Measurements from ENCODE around the gene KCTD4. TPM values are rescaled to one million over a fixed set of nuclear protein-coding genes. Genes with fewer than 3 reads are reported as not detected.

The KCTD4 gene
- polyA plus RNA-seq, 1 donor from 2014 or later = 1.2 TPM

DNA sequence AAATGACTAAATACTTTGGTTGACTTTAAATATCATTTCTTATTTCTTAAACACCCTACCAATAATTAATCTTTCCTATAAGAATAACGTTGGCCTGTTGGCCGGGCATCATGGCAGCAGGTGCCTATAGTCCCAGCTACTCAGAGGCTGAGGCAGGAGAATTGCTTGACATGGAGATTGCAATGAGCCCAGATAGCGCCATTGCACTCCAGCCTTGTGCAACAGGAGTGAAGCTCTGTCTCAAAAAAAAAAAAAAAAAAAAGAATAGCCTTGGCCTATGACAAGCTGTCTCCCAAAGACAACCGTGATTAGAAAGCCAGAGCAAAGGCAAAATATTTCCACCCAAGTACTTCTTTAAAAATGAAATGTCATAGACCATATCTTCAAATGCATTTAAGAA is 24.5 kb upstream of the KCTD4 start:
- no peaks in the 10 kb centered on the region for H3K79me2 ChIP-seq (replicated peaks; ENCODE audit: insufficient read depth, low read length)
- H3K4me2 ChIP-seq (ENCODE audit: low read length) = no peak overlapping the region
- no peak overlapping the region for H3K4me3 ChIP-seq (ENCODE audit: low read length)
- H2AFZ ChIP-seq (ENCODE audit: low read depth, low read length) = no peak overlapping the region
- no peaks in the 10 kb centered on the region for H4K20me1 ChIP-seq (ENCODE audit: insufficient read depth)
- no peak overlapping the region for H3K27ac ChIP-seq (ENCODE audit: low read length)
- H3K36me3 ChIP-seq (ENCODE audit: insufficient read depth, low read length) = no peaks in the 10 kb centered on the region
- TF ChIP-seq EZH2 (IDR thresholded peaks at IDR 0.05; ENCODE audit: borderline replicate concordance, insufficient read depth, low read length, poor library complexity, severe bottlenecking) (no peak), EP300 (conservative IDR thresholded peaks at IDR 0.05; ENCODE audit: poor library complexity, severe bottlenecking) (no peak), TAF1 (IDR thresholded peaks at IDR 0.05; ENCODE audit: low read depth) (no peak), SMC3 (conservative IDR thresholded peaks at IDR 0.05; ENCODE audit: poor library complexity) (no peak)
- TF ChIP-seq, protein P1, sequence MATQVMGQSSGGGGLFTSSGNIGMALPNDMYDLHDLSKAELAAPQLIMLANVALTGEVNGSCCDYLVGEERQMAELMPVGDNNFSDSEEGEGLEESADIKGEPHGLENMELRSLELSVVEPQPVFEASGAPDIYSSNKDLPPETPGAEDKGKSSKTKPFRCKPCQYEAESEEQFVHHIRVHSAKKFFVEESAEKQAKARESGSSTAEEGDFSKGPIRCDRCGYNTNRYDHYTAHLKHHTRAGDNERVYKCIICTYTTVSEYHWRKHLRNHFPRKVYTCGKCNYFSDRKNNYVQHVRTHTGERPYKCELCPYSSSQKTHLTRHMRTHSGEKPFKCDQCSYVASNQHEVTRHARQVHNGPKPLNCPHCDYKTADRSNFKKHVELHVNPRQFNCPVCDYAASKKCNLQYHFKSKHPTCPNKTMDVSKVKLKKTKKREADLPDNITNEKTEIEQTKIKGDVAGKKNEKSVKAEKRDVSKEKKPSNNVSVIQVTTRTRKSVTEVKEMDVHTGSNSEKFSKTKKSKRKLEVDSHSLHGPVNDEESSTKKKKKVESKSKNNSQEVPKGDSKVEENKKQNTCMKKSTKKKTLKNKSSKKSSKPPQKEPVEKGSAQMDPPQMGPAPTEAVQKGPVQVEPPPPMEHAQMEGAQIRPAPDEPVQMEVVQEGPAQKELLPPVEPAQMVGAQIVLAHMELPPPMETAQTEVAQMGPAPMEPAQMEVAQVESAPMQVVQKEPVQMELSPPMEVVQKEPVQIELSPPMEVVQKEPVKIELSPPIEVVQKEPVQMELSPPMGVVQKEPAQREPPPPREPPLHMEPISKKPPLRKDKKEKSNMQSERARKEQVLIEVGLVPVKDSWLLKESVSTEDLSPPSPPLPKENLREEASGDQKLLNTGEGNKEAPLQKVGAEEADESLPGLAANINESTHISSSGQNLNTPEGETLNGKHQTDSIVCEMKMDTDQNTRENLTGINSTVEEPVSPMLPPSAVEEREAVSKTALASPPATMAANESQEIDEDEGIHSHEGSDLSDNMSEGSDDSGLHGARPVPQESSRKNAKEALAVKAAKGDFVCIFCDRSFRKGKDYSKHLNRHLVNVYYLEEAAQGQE (IDR thresholded peaks at IDR 0.05; ENCODE audit: borderline replicate concordance) = no peak
- TF ChIP-seq, protein P2, sequence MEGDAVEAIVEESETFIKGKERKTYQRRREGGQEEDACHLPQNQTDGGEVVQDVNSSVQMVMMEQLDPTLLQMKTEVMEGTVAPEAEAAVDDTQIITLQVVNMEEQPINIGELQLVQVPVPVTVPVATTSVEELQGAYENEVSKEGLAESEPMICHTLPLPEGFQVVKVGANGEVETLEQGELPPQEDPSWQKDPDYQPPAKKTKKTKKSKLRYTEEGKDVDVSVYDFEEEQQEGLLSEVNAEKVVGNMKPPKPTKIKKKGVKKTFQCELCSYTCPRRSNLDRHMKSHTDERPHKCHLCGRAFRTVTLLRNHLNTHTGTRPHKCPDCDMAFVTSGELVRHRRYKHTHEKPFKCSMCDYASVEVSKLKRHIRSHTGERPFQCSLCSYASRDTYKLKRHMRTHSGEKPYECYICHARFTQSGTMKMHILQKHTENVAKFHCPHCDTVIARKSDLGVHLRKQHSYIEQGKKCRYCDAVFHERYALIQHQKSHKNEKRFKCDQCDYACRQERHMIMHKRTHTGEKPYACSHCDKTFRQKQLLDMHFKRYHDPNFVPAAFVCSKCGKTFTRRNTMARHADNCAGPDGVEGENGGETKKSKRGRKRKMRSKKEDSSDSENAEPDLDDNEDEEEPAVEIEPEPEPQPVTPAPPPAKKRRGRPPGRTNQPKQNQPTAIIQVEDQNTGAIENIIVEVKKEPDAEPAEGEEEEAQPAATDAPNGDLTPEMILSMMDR (IDR thresholded peaks at IDR 0.05; ENCODE audit: poor library complexity, severe bottlenecking) = no peak
- no peaks in the 10 kb centered on the region for H3K9me2 ChIP-seq (ENCODE audit: insufficient read depth, low read length)
- no peak overlapping the region for H3K9ac ChIP-seq (ENCODE audit: low read length)
- no peaks in the 10 kb centered on the region for H3K9me3 ChIP-seq (ENCODE audit: low read length)
- no peaks in the 10 kb centered on the region for H3F3A ChIP-seq (ENCODE audit: insufficient read depth, low read length, poor library complexity, severe bottlenecking)
- H3K27me3 ChIP-seq (ENCODE audit: insufficient read depth, low read depth, low read length) = no peaks in the 10 kb centered on the region

DNA sequence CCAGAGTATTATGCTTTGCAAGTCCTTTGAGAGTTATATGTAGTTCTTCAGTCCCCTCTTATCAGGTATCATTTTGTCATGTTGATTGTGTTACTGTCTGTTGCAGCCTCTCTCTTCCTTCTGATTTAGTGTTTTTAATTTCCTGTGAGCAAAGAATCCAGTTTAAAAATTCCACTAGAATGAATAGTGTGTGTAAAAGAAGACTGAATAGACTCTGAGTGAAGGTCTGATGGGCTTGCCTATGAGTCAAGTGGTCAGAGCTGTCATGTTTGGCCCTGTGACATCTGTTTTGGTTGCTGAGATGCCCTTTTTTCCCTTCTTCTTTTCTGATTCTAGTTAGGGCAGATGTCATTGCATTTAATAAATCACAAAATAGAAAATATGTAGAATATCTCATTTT is 23.3 kb upstream of the KCTD4 start:
- Histone ChIP-seq H3K4me3 (ENCODE audit: low read length) (no peak overlapping the region), H3K9ac (ENCODE audit: low read length) (no peak overlapping the region), H3K27me3 (ENCODE audit: insufficient read depth, low read depth, low read length) (no peaks in the 10 kb centered on the region), H4K20me1 (ENCODE audit: insufficient read depth) (no peaks in the 10 kb centered on the region), H3K9me2 (ENCODE audit: insufficient read depth, low read length) (no peaks in the 10 kb centered on the region), H3K4me2 (ENCODE audit: low read length) (no peak overlapping the region), H3K36me3 (ENCODE audit: insufficient read depth, low read length) (no peaks in the 10 kb centered on the region), H3K79me2 (replicated peaks; ENCODE audit: insufficient read depth, low read length) (no peaks in the 10 kb centered on the region), H3K9me3 (ENCODE audit: low read length) (no peaks in the 10 kb centered on the region), H2AFZ (ENCODE audit: low read depth, low read length) (no peak overlapping the region), H3K27ac (ENCODE audit: low read length) (no peak overlapping the region), H3F3A (ENCODE audit: insufficient read depth, low read length, poor library complexity, severe bottlenecking) (no peaks in the 10 kb centered on the region)
- TF ChIP-seq EZH2 (IDR thresholded peaks at IDR 0.05; ENCODE audit: borderline replicate concordance, insufficient read depth, low read length, poor library complexity, severe bottlenecking) (no peak), POLR2AphosphoS5 (IDR thresholded peaks at IDR 0.05) (no peak), MXI1 (conservative IDR thresholded peaks at IDR 0.05; ENCODE audit: poor library complexity, severe bottlenecking) (no peak), TAF1 (IDR thresholded peaks at IDR 0.05; ENCODE audit: low read depth) (no peak), EP300 (conservative IDR thresholded peaks at IDR 0.05; ENCODE audit: poor library complexity, severe bottlenecking) (no peak), SMC3 (conservative IDR thresholded peaks at IDR 0.05; ENCODE audit: poor library complexity) (no peak), RAD21 (conservative IDR thresholded peaks at IDR 0.05) (no peak)
- TF ChIP-seq, protein P2 (IDR thresholded peaks at IDR 0.05; ENCODE audit: poor library complexity, severe bottlenecking) = no peak
- TF ChIP-seq, protein P1 (IDR thresholded peaks at IDR 0.05; ENCODE audit: borderline replicate concordance) = no peak
